ENCODE measurements around the gene IER3IP1. TPM values are rescaled to one million over a fixed set of nuclear protein-coding genes. Genes with fewer than 3 reads are reported as not detected.

Gene IER3IP1
- total and polyA plus RNA-seq, 2 of the 4 experiments (the other 2 are of a cell fraction) = 7.0 to 11.7 TPM

- H2BK5ac ChIP-seq (ENCODE audit: low read depth, low read length, poor library complexity, severe bottlenecking) = no peak overlapping the region
- no peak overlapping the region for H3K18ac ChIP-seq (ENCODE audit: low read depth, low read length)
- DNase-seq = no peak
Measured at GRCh38 chr18:47120428-47120827, 55.7 kb downstream of the IER3IP1 start.

More at GRCh38 chr18:47120428-47120827, 55.7 kb downstream of the IER3IP1 start:
- Histone ChIP-seq H4K91ac (ENCODE audit: insufficient read depth, low read depth, low read length) (no peak overlapping the region), H3K9ac (ENCODE audit: low read depth, low read length) (no peak overlapping the region), H2AK5ac (ENCODE audit: low read depth, low read length) (no peak overlapping the region), H3K4me3 (ENCODE audit: insufficient read depth, low read depth, low read length) (no peak overlapping the region), H3K9me3 (ENCODE audit: control insufficient read depth, insufficient read depth, low read length) (no peaks in the 10 kb centered on the region), H4K20me1 (ENCODE audit: insufficient read depth, low read length) (0 out of 2 replicates have a peak, but pooled peaks cover 3% of the 10 kb centered on the region), H2BK120ac (ENCODE audit: low read depth, low read length) (no peak overlapping the region), H3K79me1 (ENCODE audit: low read depth in 1 of 2, low read length in 2 of 2) (peaks cover 6 to 9% of the 10 kb centered on the region in 2 experiments; a peak in 2 of 4 replicates), H3K4ac (ENCODE audit: low read depth, low read length) (no peak overlapping the region), H2BK20ac (ENCODE audit: low read depth, low read length) (no peak overlapping the region), H3K9me1 (ENCODE audit: insufficient read depth, low read length) (no peaks in the 10 kb centered on the region), H3K4me2 (ENCODE audit: low read depth, low read length) (no peak overlapping the region), H3K27me3 (ENCODE audit: control insufficient read depth, insufficient read depth, low read length) (no peaks in the 10 kb centered on the region), H3K56ac (ENCODE audit: extremely low read depth, insufficient read depth, low read length) (no peak overlapping the region), H3K36me3 (ENCODE audit: control insufficient read depth, insufficient read depth, low read length) (peaks cover 3% of the 10 kb centered on the region; the same call in 1 of the 2 replicates), H3K4me1 (ENCODE audit: control insufficient read depth, insufficient read depth, low read length) (no peaks in the 10 kb centered on the region), H2AFZ (replicated peaks; ENCODE audit: low read length, poor library complexity) (no peak overlapping the region), H3K27ac (ENCODE audit: insufficient read depth, low read length) (no peak overlapping the region), H2BK15ac (ENCODE audit: low read depth, low read length) (no peak overlapping the region), H2AK9ac (replicated peaks; ENCODE audit: low read depth, low read length, poor library complexity) (no peak overlapping the region), H3K14ac (replicated peaks; ENCODE audit: low read depth, low read length) (no peak overlapping the region), H4K8ac (ENCODE audit: low read depth in 2 of 2, low read length in 2 of 2) (no peak overlapping the region), H3K23ac (ENCODE audit: low read depth, low read length) (no peak overlapping the region), H4K5ac (ENCODE audit: low read depth, low read length) (no peak overlapping the region)
- TF ChIP-seq SMC3 (IDR thresholded peaks at IDR 0.05; ENCODE audit: low read depth, low read length) (no peak), CHD1 (IDR thresholded peaks at IDR 0.05; ENCODE audit: low read depth, low read length) (no peak), FOS (IDR thresholded peaks at IDR 0.05; ENCODE audit: low read depth, low read length) (no peak), NFE2L2 (IDR thresholded peaks at IDR 0.05; ENCODE audit: low read depth, low read length) (no peak), MAFK (IDR thresholded peaks at IDR 0.05; ENCODE audit: low read depth, low read length) (no peak), CTCF (conservative IDR thresholded peaks at IDR 0.05; ENCODE audit: low read depth, low read length) (no peak), MXI1 (IDR thresholded peaks at IDR 0.05; ENCODE audit: borderline replicate concordance, low read depth, low read length) (no peak)
- TF ChIP-seq, protein P1, sequence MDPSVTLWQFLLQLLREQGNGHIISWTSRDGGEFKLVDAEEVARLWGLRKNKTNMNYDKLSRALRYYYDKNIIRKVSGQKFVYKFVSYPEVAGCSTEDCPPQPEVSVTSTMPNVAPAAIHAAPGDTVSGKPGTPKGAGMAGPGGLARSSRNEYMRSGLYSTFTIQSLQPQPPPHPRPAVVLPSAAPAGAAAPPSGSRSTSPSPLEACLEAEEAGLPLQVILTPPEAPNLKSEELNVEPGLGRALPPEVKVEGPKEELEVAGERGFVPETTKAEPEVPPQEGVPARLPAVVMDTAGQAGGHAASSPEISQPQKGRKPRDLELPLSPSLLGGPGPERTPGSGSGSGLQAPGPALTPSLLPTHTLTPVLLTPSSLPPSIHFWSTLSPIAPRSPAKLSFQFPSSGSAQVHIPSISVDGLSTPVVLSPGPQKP (IDR thresholded peaks at IDR 0.05; ENCODE audit: borderline replicate concordance, low read depth, low read length) = no peak
- ChIA-PET CTCF (no interaction called here), POLR2A (ENCODE audit: unreplicated experiment) (no interaction called here)
- no peak for ATAC-seq (ENCODE audit: low read depth)
- intact Hi-C loops (cut with micrococcal nuclease) = no loop called here
- in situ Hi-C loops (cut with MboI; ENCODE audit: low sequenced_read_pairs) = no loop called here
- BruUV-seq (replicated peaks) = no TSS peak
- WGBS, 2 experiments (ENCODE audit: extremely low coverage in 2 of 2, insufficient read length in 1 of 2) = no CpG with 5 or more reads among the region's 4 CpGs
- dilution Hi-C loops (cut with HindIII; ENCODE audit: low sequenced_read_pairs, unreplicated experiment) = no loop called here

All from IMR-90 (cell line).